Measurements from ENCODE around the gene BMP5. TPM values are rescaled to one million over a fixed set of nuclear protein-coding genes. Genes with fewer than 3 reads are reported as not detected.
A peak's percentile ranks its signal among the peaks of the same experiment; 100 is the strongest.

BMP5 gene
- total and polyA plus RNA-seq, 10 of the 15 experiments (the other 5 are each of a cell fraction or from before 2014, with no cell fraction given): not detected

- no peak for TF ChIP-seq SP1 (IDR thresholded peaks at IDR 0.05; ENCODE audit: low read depth, low read length)
Measured at GRCh38 chr6:55714831-55715230, 160.6 kb downstream of the BMP5 start (continued).

- BruUV-seq (replicated peaks): no TSS peak
- no peak for DNase-seq (ENCODE audit: low read depth, low spot score)
- Histone ChIP-seq H3K4me3 (no peak overlapping the region), H3K79me2 (ENCODE audit: control insufficient read depth, insufficient read depth, low read length) (no peaks in the 10 kb centered on the region), H3K4me1 (ENCODE audit: control insufficient read depth, insufficient read depth, low read length) (no peaks in the 10 kb centered on the region), H3K9ac (ENCODE audit: control insufficient read depth, insufficient read depth, low read length) (no peak overlapping the region), H3K27ac (ENCODE audit: control insufficient read depth, insufficient read depth) (no peak overlapping the region), H3K4me2 (ENCODE audit: control insufficient read depth, insufficient read depth) (no peak overlapping the region), H3K9me3 (replicated peaks; ENCODE audit: control insufficient read depth, insufficient read depth, low read length) (no peaks in the 10 kb centered on the region), H3K27me3 (replicated peaks in 1 of 2; ENCODE audit: control insufficient read depth in 2 of 2, insufficient read depth in 2 of 2, low read length in 1 of 2) (no peaks in the 10 kb centered on the region), H3K36me3 (ENCODE audit: control insufficient read depth in 2 of 2, insufficient read depth in 2 of 2, low read length in 1 of 2) (no peaks in the 10 kb centered on the region), H2AFZ (ENCODE audit: control insufficient read depth, low read depth, low read length) (no peak overlapping the region), H4K20me1 (ENCODE audit: control insufficient read depth, insufficient read depth) (no peaks in the 10 kb centered on the region)
- FAIRE-seq: no peak
- 21% methylated on average over 3 of the region's 3 CpGs for WGBS (ENCODE audit: insufficient coverage, insufficient replicate concordance, low lambda C conversion rate, missing lambda C conversion rate)
- intact Hi-C loops (cut with micrococcal nuclease; ENCODE audit: unreplicated experiment): no loop called here
- TF ChIP-seq CHD4 (IDR thresholded peaks at IDR 0.05) (no peak), CTCF (IDR thresholded peaks at IDR 0.05 in 2 of 3, conservative IDR thresholded peaks at IDR 0.05 in 1 of 3; ENCODE audit: control insufficient read depth in 2 of 3, extremely low read depth in 1 of 3, insufficient read depth in 1 of 3, low read depth in 3 of 3, low read length in 3 of 3) (no peak), BACH1 (IDR thresholded peaks at IDR 0.05; ENCODE audit: borderline replicate concordance) (no peak), SMC3 (IDR thresholded peaks at IDR 0.05; ENCODE audit: borderline replicate concordance, low read length) (no peak), ZNF622 (IDR thresholded peaks at IDR 0.05) (no peak), ZNF274 (IDR thresholded peaks at IDR 0.05; ENCODE audit: insufficient read depth, insufficient read length) (no peak)
- RAD21 ChIA-PET (ENCODE audit: unreplicated experiment): no interaction called here
- in situ Hi-C loops (cut with MboI): no loop called here
- peak; percentile 50; the same call in 2 of the 3 replicates for ATAC-seq
- CTCF ChIA-PET: no interaction called here
- SMC1A ChIA-PET (ENCODE audit: uncharacterized antibody, unreplicated experiment): no interaction called here
- POLR2A ChIA-PET: no interaction called here
Measured at GRCh38 chr6:55713436-55713835, 162.0 kb downstream of the BMP5 start.

Data from GM12878 (cell line).